GM12873 (cell line): ENCODE measurements around the gene GDPD1.

Experiments
- CTCF ChIP-seq: IDR thresholded peaks from 2 replicates; pipeline ENCODE4 v1.5.1; 2012; ENCODE audit warnings: low read depth, mild to moderate bottlenecking, moderate library complexity, low read length, control low read depth; ENCODE audit not compliant: insufficient read depth; ENCODE audit errors: missing control alignments

The GDPD1 gene

GRCh38 chr17:59257101-59257500, 36.8 kb downstream of the GDPD1 start:
- TF ChIP-seq CTCF = no peak

GRCh38 chr17:59260722-59261121, 40.4 kb downstream of the GDPD1 start:
- no peak for TF ChIP-seq CTCF

- no peak for TF ChIP-seq CTCF
Observed at GRCh38 chr17:59266745-59267144, 46.4 kb downstream of the GDPD1 start.

- TF ChIP-seq CTCF = no peak
Observed at GRCh38 chr17:59267776-59268175, 47.5 kb downstream of the GDPD1 start.

GRCh38 chr17:59275618-59276017, 55.3 kb downstream of the GDPD1 start:
- no peak for TF ChIP-seq CTCF

- no peak for TF ChIP-seq CTCF
Observed at GRCh38 chr17:59277031-59277430, 56.7 kb downstream of the GDPD1 start.

- no peak for TF ChIP-seq CTCF
Observed at GRCh38 chr17:59278406-59278805, 58.1 kb downstream of the GDPD1 start.

- no peak for TF ChIP-seq CTCF
Observed at GRCh38 chr17:59284317-59284716, 64.0 kb downstream of the GDPD1 start.
